GM10248 (cell line): ENCODE measurements around the gene GOLGA3.

Experiments used
- CTCF ChIA-PET: fragments of 300-600 bp; sonication (Branson Sonifier 250); formaldehyde crosslinking; extraction: SDS; loops from one replicate; lab custom pipeline; 2021; ENCODE audit warnings: antibody characterized with exemption; lab: Yijun Ruan, JAX
- POLR2A ChIA-PET: fragments of 350-650 bp; sonication (Branson Sonifier 250); formaldehyde crosslinking; extraction: SDS; loops from one replicate; lab custom pipeline; 2020; ENCODE audit warnings: antibody characterized with exemption; lab: Yijun Ruan, JAX
- DNase-seq: peaks from one replicate; pipeline ENCODE4 v3.0.0; 2012; ENCODE audit errors: extremely low spot score
- TF ChIP-seq, protein P1 (sequence below): IDR thresholded peaks from 2 replicates; pipeline ENCODE4 v1.5.1; 2012; ENCODE audit warnings: mild to moderate bottlenecking, low read depth; ENCODE audit errors: extremely low read depth, missing control alignments, control extremely low read depth

GOLGA3 gene

DNA sequence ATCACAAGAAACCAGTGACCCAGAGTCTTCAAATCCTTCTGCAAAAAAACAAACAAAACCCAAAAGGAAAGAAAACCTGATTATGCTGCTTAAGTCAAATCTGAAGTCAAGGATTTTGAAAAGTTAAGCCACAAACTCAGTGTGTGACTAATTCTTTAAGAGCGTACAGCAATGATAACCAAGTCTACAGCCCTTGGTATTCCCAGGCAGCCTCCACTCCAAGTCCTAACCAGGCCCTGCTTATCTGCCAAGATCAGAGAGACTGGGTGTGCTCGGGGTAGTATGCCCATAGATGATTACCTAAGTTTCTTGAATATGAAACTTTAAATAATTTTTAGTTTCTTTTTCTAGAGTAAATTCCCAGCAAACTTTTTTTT lies 104.9 kb downstream of the GOLGA3 start:
- POLR2A ChIA-PET: no interaction called here

DNA sequence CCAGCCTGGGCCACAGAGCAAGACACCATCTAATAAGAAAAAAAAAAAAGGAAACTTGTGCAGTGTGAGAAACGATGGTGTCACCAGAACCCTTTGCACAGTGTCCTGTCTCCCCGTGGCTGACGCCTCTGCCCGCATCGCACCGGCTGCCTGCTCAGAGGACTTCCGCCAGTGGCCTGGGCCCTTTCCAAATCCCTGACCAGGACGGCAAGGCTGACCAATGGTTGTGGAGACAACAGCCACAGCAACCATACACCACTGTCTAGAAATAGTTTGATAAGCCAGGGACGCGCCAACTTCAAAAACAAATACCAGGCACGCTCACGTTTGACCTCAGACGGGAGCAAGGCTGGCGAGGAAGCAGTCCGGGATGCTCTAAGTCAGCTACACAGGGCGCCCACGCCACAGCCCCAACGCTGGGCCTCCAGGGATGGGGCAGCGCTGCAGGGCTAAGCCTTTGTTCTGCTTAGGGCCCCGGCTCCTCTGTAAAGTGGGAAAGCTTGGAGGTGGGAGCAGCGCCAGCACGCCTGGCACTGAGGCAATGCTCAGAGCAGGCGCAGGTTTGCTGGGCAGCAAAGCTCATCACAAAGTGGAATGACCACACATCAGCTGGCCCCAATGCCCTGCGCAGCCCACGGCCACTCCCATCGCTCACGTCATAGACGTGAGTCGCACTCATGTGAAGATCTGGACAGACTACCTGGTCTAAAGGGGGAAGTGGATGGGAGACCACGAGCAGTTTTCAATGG lies 105.5 kb downstream of the GOLGA3 start:
- POLR2A ChIA-PET: no interaction called here

More for the DNA sequence above, 104.9 kb downstream of the GOLGA3 start:
- DNase-seq: no peak
- TF ChIP-seq, protein P1, sequence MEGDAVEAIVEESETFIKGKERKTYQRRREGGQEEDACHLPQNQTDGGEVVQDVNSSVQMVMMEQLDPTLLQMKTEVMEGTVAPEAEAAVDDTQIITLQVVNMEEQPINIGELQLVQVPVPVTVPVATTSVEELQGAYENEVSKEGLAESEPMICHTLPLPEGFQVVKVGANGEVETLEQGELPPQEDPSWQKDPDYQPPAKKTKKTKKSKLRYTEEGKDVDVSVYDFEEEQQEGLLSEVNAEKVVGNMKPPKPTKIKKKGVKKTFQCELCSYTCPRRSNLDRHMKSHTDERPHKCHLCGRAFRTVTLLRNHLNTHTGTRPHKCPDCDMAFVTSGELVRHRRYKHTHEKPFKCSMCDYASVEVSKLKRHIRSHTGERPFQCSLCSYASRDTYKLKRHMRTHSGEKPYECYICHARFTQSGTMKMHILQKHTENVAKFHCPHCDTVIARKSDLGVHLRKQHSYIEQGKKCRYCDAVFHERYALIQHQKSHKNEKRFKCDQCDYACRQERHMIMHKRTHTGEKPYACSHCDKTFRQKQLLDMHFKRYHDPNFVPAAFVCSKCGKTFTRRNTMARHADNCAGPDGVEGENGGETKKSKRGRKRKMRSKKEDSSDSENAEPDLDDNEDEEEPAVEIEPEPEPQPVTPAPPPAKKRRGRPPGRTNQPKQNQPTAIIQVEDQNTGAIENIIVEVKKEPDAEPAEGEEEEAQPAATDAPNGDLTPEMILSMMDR: no peak
- CTCF ChIA-PET: no interaction called here

DNA sequence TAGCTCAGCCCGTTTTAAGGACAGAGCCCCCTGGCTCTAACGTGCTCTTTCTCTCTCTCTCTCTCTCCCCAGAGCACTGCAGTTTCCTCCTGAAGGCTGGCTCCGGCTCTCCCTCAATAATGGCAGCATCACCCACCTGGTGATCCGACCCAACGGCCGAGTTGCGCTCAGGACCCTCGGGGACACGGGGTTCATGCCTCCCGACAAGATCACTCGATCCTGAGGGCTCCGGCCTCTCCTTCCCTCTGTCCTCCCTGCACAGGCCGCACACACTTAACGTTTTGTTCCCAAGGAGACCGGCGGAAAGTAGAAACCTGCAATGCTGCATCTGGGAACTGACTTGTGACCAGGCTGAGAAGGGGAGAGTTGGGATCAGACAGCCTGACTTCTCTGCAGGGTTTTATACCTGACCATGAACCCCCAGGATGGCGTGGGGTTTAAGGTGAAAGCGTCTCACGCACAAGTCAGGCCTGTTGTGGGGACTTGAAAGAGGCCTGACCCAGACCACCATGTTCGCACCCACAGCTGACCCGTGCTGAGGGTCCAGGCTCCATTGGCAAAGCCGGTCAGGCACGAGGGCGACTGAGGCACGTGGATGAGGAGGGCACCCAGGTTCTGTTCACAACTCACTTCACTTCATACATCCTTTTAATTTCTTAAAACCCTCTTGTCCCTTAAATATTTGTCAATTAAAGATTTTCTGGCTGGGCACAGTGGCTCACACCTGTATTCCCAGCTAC lies 107.9 kb downstream of the GOLGA3 start:
- no peak for DNase-seq
- ChIA-PET CTCF (no interaction called here), POLR2A (no interaction called here)
- TF ChIP-seq, protein P1: no peak

More for the DNA sequence above, 105.5 kb downstream of the GOLGA3 start:
- DNase-seq: no peak
- TF ChIP-seq, protein P1: no peak
- CTCF ChIA-PET: no interaction called here

DNA sequence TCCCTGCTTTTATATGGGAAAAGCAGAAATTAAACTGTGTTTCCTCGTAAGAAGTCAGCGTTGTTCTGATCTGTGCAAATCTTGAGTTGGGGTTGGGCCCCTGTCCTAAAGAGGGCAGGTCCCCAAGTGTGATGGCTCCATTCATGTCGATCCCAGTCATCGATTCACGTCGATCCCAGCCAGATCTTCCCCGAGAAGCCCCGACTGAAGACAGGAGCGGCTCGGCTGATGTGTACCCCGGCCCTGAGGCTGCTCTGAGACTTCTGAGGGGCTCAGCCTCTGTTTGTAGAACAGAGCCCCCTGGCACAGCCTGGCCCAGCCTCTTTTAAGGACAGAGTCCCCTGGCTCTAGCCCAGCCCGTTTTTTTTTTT lies 108.7 kb downstream of the GOLGA3 start:
- ChIA-PET CTCF (no interaction called here), POLR2A (no interaction called here)
- TF ChIP-seq, protein P1: no peak
- DNase-seq: no peak

DNA sequence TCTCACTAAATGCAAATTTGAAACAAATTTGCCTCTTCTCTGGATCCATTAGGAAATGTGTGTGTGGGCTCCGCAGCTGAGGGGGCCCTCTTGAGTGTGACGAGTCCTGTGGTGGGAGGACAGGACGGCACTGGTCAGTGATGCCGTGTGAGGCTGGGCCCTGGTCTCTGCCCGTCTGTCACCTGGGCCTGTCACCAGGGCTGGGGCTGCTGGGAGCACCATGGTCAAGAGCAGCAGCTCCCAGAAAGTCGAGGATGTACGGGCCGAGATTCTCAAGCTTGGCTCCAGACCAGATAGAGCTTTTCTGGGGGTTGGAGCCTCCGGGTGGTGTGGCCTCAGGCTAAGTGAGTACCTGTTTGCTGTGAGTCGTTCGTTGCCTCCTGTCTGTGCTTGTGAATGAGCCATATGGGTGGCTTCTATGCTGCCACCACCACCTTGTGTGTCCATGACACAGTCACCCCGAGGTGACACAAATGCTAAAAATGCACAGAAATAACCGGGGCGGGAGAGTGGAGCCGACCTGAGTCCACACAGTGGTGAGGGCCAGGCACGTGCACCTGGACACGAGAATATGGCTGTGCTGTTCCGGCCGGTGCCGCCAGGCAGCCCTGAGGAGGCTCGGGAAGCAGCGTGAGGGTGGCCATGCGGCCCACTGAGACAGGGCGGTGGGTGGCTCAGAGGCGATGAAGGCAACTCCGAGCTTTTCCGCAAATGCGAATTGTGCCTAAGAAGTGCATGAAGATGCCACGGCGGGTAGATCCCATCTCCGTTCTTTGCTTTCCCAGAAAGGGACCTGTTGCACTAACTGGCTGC lies 109.3 kb downstream of the GOLGA3 start:
- DNase-seq: no peak
- ChIA-PET POLR2A (no interaction called here), CTCF (no interaction called here)
- TF ChIP-seq, protein P1: no peak
